ENCODE data around the gene INPP4B.

INPP4B gene

GRCh38 chr4:142331646-142332045 lies 514.5 kb downstream of the INPP4B start:
- no peak for FAIRE-seq

DNA sequence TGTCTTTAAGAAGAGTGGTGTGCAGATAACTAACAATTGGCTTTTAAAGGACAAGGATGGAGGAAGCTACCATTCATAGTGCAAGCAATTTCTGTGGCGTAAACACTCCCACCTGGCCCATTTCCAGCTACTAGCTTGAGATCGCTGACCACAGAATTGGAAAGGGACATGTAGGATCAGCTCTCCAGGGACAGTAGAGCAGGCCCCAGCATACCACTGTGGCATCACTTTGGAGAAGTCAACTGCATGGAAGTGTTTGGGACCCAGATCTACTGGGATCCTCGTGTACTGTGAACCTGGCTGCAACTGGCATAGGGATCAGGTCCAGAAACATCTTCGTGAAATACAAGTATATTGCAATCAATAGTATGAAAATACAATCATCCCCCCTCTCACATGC lies 515.0 kb downstream of the INPP4B start:
- no peak for FAIRE-seq

GRCh38 chr4:142330311-142330710 lies 515.8 kb downstream of the INPP4B start:
- FAIRE-seq, result no peak

- FAIRE-seq, result no peak
These were observed 516.8 kb downstream of the INPP4B start for GRCh38 chr4:142329313-142329712.

DNA sequence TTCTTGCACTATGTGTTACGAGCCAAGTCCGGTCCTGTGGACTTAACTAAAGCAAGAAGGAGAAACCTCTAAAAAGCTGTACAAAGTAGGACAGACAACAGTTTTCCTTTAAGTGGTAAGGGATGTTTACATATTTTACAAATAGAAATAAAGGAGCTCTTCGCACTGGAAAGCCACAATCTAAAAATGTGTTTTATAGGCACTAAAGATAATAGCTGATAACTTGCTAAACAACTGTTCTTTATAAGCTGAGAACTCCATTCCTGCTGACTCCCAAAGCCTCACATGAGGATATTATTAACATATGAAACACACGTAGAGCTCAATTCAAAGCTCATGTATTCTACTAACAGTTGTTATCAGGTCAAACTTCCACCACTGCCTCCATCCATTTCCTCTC lies 519.9 kb downstream of the INPP4B start:
- FAIRE-seq, result no peak

GRCh38 chr4:142324572-142324971 lies 521.5 kb downstream of the INPP4B start:
- FAIRE-seq, result no peak

- no peak for FAIRE-seq
These were observed 523.1 kb downstream of the INPP4B start for GRCh38 chr4:142322996-142323395.

DNA sequence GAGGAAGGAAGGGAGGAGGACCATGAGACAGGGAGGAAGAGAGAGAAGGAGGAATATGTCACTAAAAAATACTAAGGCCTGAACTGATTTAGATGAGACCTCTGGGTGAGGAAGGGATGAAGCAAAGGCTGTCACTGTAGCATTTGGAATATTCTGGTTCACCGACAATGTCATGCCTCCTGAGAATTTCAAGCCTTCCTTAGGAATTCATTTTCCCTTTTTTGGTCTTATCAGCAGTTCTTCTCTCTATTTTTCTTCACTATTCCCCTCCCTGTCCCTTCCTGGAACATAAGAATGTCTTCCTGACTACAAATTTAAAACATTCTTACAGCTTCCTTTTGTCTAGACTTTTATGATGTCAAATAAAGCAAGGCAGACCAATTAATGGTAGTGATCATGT lies 527.8 kb downstream of the INPP4B start:
- no peak for FAIRE-seq

- FAIRE-seq, result no peak
These were observed 529.2 kb downstream of the INPP4B start for GRCh38 chr4:142316913-142317312.

GRCh38 chr4:142316025-142316424 lies 530.1 kb downstream of the INPP4B start:
- peak; percentile 43 for FAIRE-seq

- no peak for FAIRE-seq
These were observed 531.4 kb downstream of the INPP4B start for GRCh38 chr4:142314686-142315085.

GRCh38 chr4:142314247-142314646 lies 531.9 kb downstream of the INPP4B start:
- FAIRE-seq, result no peak

- FAIRE-seq, result no peak
These were observed 533.7 kb downstream of the INPP4B start for GRCh38 chr4:142312391-142312790.

DNA sequence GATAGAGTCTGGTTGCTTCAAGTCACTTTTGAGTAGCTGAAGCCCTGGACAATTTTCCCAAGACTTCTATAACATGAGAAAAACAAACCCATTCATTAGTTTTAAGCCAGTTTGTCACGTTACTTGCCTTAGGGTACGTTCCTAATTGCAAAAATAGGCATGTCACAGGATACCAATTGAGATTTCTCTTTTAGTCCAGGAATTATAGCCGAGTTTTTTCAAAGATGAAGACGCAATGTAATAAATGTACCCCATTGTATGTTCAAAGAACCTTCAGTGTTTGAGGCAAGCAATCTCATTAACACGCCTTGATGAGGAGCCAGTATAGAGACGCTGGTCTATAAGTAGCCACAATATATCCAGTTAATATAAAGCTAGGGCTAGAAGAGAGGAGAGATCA lies 534.2 kb downstream of the INPP4B start:
- no peak for FAIRE-seq

GRCh38 chr4:142309772-142310171 lies 536.3 kb downstream of the INPP4B start:
- no peak for FAIRE-seq

GRCh38 chr4:142307857-142308256 lies 538.2 kb downstream of the INPP4B start:
- FAIRE-seq, result no peak

DNA sequence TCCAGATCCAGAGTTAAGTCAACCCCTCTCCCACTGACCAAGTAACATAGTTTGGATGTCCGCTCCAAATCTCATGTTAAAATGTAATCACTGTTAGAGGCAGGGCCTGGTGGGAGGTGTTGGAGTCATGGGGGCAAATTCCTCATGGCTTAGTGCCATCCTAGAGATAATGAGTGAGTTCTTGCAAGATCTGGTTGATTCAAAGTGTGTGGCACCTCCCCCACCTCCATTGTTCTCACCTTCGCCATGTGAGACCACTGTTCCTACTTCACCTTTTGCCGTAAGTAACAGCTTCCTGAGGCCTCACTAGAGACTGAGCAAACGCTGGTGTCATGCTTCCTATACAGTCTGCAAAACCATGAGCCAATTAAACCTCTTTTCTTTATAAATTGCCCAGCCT lies 548.8 kb downstream of the INPP4B start:
- no peak for FAIRE-seq

GRCh38 chr4:142293536-142293935 lies 552.6 kb downstream of the INPP4B start:
- no peak for FAIRE-seq

- no peak for FAIRE-seq
These were observed 553.9 kb downstream of the INPP4B start for GRCh38 chr4:142292231-142292630.

DNA sequence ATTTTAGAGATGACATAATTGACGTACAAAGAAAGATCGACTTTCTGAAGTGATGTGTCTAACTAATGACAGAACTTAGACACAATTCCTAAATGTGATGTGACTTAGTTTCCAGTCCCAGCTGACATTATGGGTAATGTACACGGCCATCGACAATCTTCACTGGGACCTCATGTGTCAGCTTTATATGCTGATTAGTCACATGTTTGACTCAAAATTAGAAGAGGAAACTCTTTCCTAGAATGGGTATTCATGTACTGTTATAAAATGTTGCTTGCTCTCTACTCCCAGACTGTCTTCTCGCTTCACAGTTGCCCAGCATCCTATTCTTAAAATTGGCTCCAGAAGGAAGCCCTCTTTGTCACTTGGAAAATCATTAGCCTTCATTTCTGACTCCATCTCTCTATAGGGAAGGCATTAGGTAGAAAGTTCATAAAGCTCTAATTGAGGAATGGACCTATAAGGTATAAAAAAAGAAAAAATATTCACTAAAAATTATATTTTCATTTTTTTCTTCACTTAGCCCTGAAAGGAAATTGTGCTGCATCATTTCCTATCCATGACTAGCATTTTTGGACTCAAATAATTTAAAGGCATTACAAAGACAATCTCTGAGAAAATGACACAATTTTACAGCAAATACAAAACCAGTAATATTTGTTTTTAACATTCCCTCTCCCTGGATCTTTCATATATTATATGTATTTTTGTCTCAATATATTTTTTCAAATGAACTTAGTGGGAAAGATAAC lies 554.6 kb downstream of the INPP4B start:
- no peak for FAIRE-seq

- FAIRE-seq, result no peak
These were observed 558.7 kb downstream of the INPP4B start for GRCh38 chr4:142287371-142287770.

- no peak for FAIRE-seq
These were observed 560.9 kb downstream of the INPP4B start for GRCh38 chr4:142285222-142285583.

DNA sequence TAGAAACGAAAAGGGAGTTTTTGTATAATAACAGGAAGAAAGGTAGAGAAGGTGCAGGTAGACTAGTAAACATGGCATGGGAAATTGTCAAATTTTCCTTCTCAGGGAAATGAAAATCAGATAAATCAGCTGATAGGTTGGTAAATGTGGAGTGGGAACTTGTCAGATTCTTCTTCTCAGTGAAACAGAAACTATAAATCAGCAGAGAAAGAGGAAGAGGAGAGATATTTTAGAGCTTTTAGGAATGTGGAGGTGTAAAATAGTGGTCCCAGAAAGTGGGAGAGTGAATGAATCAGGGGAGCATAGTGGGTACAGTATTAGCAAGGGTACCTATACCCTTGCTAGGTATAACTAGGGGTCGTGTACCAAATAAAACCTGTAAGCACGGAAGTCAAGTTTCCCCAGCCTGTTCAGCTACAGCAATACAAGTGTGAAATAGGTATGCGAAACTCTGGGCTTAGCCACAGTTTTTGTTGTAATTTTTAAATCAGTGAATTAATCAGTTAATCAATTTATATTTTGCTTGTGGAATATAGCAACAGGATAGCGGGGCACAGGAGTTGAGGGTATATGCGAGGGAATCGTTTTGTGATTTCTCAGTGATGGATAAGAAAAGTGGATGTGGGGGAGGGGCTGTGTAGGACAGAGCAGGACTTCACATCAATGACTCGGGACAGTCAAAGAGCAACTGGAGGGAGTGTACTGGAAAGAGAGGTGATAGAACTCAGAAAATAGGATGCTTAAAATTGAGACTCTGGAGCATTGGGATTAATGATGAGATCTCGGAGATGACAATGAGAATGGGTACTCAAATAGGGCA lies 561.5 kb downstream of the INPP4B start:
- no peak for FAIRE-seq

DNA sequence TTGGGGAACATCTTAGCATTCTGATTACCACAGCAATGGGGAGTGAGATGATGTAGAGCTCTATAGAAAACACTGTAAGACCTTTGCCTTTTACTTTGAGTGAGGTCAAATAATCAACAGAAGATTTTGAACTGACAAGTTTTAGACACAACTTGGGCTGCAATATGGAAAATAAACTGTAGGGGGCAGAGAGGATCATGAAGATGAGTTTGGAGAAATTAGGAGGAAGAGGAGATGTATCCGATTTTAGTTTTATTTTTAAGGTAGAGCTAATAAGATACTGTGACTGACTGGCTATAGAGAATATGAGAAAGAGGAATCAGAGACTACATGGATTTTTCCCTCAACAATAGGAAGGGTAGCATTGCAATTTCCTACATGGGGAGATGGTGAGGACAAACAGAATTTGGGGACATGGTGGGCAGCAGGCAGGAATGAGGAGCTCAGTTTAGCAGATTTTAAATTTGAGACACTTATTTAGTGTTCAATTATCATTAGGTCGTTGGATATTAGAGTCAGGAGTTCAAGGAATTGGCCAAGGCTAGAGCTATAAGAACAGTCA lies 563.1 kb downstream of the INPP4B start:
- no peak for FAIRE-seq
